Thoracic aorta (tissue), 2 donors: ENCODE measurements around the gene OTUB2. TPM values are rescaled to one million over a fixed set of nuclear protein-coding genes. Genes with fewer than 3 reads are reported as not detected.
A peak's percentile ranks its signal among the peaks of the same experiment; 100 is the strongest.

Source experiments
- ATAC-seq: fragments of 150-250 bp; one replicate; pipeline ENCODE4 v1.8.0; 2017; ENCODE audit warnings: low read depth; ENCODE audit not compliant: insufficient number of reproducible peaks, low FRiP score
- DNase-seq: peaks from one replicate; pipeline ENCODE4 v3.0.0-alpha.2; 2020; ENCODE audit warnings: low spot score
- H3K27ac ChIP-seq, 2 donors: fragments of 200-600 bp; sonication (generic); 1 replicate in 1 of 2; 2 replicates in 1 of 2; pipeline ENCODE4 v1.5.1; 2016; ENCODE audit warnings: mild to moderate bottlenecking in 2 of 2, moderate library complexity in 2 of 2
- H3K27me3 ChIP-seq: fragments of 200-600 bp; sonication (generic); replicated peaks from 2 replicates; pipeline ENCODE4 v1.6.0; 2016; ENCODE audit warnings: mild to moderate bottlenecking; ENCODE audit not compliant: insufficient read depth
- H3K36me3 ChIP-seq: fragments of 200-600 bp; sonication (generic); one replicate; pipeline ENCODE4 v1.5.1; 2016
- H3K4me1 ChIP-seq, 2 donors: fragments of 200-600 bp; sonication (generic); 1 replicate in 1 of 2; 2 replicates in 1 of 2; pipeline versions ENCODE4 v1.5.1 to v1.6.0; 2016; ENCODE audit warnings: low read depth in 2 of 2, mild to moderate bottlenecking in 1 of 2; ENCODE audit not compliant: control insufficient read depth in 1 of 2
- H3K4me3 ChIP-seq: fragments of 200-600 bp; sonication (generic); 2 replicates; pipeline ENCODE4 v1.5.1; 2016; ENCODE audit warnings: mild to moderate bottlenecking
- H3K9me3 ChIP-seq: fragments of 200-600 bp; sonication (generic); 2 replicates; pipeline ENCODE4 v1.5.1; 2016
- total RNA-seq, 2 donors: library from RNA; depleted of rRNA; stranded (reverse); fragments of >200 nt; gene quantifications; one replicate each; pipeline versions ENCODE4 v1.1.0 to v1.2.3, GENCODE V29; 2016
- TF ChIP-seq, protein P1 (sequence below): fragments of 200-600 bp; sonication (generic); IDR thresholded peaks from one replicate; pipeline ENCODE4 v1.5.1; 2019; ENCODE audit warnings: antibody characterized with exemption

The OTUB2 gene
- total RNA-seq, 2 donors from 2014 or later, result 0.14 to 0.71 TPM

DNA sequence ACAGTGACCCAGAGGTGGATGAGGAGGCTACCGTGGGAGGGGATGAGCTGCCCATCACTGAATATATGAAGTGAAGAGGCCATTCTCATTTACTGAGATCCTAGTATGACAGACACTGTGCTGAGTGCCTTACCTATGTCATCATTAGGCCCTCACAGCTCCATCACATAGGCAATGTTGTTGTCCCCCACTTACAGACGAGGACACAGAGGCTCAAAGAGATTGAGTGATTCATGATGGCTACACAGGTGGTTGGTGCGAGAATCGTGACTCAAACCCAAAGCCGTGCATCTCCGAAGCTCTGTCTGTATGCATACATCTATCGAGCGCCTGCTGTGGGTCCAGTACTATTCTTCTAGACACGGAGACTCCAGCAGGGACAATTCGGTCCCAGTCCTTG lies 34.9 kb upstream of the OTUB2 start:
- H3K4me3 ChIP-seq, result no peak overlapping the region
- no peak overlapping the region for H3K27ac ChIP-seq
- no peak for DNase-seq
- no peak for ATAC-seq
- no peaks in the 10 kb centered on the region for H3K9me3 ChIP-seq
- H3K4me1 ChIP-seq, result peaks cover 9 to 41% of the 10 kb centered on the region in 2 donors
- no peaks in the 10 kb centered on the region for H3K36me3 ChIP-seq
- no peaks in the 10 kb centered on the region for H3K27me3 ChIP-seq
- TF ChIP-seq, protein P1, sequence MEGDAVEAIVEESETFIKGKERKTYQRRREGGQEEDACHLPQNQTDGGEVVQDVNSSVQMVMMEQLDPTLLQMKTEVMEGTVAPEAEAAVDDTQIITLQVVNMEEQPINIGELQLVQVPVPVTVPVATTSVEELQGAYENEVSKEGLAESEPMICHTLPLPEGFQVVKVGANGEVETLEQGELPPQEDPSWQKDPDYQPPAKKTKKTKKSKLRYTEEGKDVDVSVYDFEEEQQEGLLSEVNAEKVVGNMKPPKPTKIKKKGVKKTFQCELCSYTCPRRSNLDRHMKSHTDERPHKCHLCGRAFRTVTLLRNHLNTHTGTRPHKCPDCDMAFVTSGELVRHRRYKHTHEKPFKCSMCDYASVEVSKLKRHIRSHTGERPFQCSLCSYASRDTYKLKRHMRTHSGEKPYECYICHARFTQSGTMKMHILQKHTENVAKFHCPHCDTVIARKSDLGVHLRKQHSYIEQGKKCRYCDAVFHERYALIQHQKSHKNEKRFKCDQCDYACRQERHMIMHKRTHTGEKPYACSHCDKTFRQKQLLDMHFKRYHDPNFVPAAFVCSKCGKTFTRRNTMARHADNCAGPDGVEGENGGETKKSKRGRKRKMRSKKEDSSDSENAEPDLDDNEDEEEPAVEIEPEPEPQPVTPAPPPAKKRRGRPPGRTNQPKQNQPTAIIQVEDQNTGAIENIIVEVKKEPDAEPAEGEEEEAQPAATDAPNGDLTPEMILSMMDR, result no peak

GRCh38 chr14:93991649-93992048 lies 34.5 kb upstream of the OTUB2 start:
- H3K4me1 ChIP-seq, result peaks cover 14 to 41% of the 10 kb centered on the region in 2 donors
- H3K9me3 ChIP-seq, result no peaks in the 10 kb centered on the region
- no peaks in the 10 kb centered on the region for H3K36me3 ChIP-seq
- ATAC-seq, result no peak
- no peaks in the 10 kb centered on the region for H3K27me3 ChIP-seq
- DNase-seq, result no peak
- TF ChIP-seq, protein P1, result no peak
- no peak overlapping the region for H3K27ac ChIP-seq
- H3K4me3 ChIP-seq, result no peak overlapping the region

DNA sequence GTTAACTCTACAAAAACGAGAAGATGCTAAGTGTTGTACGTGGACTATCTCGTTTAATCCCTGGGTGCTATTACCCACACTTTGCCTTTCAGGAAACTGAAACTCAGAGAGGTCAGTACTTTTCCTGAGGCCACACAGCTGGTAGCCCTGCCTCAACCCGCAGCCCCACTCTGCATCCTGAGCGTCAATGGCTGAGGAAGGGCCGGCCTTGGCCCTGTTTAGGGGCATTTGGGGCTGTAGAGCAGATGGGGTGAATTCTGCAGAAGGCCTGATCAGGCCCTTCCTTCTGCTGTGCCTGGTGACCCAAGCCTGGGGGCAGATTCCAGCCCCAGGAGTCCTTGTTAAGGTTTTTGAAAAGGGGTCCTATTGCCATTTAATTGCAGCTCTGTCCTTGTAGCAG lies 32.8 kb upstream of the OTUB2 start:
- no peaks in the 10 kb centered on the region for H3K27me3 ChIP-seq
- no peak for ATAC-seq
- DNase-seq, result no peak
- H3K36me3 ChIP-seq, result no peaks in the 10 kb centered on the region
- H3K4me1 ChIP-seq, result peaks cover 15 to 39% of the 10 kb centered on the region in 2 donors
- no peaks in the 10 kb centered on the region for H3K9me3 ChIP-seq
- no peak overlapping the region for H3K4me3 ChIP-seq
- H3K27ac ChIP-seq, result peak overlapping the region; percentile 89
- TF ChIP-seq, protein P1, result no peak

DNA sequence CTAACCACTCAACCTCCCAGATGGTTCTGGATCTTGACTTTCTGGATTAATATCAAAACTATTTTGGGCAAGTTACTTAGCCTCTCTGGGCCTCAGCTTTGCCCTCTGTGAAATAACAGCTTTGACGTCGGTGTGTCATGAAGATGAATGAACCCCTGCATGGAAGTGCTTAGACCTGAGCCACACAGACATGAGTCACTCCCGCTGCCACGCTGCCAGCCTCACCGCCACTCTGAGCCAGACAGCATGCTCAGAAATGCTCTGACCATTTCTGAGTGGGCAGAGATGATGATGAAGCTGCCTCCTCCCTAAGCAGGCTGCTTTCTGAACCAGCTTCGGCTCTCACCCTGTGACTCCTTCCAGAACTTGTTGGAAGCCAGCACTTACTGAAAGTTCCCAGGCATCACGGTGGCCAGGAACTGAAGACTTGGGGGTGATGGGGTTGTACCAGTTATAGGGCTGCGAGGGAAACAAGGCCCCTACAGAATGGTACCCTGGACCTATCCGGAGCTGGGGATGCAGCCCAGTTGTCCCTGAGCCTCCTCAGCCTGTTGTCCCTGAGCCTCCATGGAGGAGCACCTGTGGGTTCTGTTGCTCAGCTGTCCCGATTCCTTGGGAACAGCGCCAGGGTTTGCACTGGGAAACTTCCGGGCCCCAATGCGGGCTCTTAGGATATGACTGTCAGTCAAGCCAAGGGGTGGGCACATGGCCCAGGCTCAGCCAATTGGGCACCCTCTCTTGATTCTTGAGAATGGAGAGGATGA lies 31.0 kb upstream of the OTUB2 start:
- no peaks in the 10 kb centered on the region for H3K9me3 ChIP-seq
- peak overlapping the region; percentile 89 to 92 for H3K27ac ChIP-seq
- ATAC-seq (peak; percentile 93), DNase-seq (peak; percentile 81)
- peak overlapping the region; percentile 56 for H3K4me3 ChIP-seq
- H3K27me3 ChIP-seq, result no peaks in the 10 kb centered on the region
- H3K4me1 ChIP-seq, result peaks cover 15 to 39% of the 10 kb centered on the region in 2 donors
- H3K36me3 ChIP-seq, result no peaks in the 10 kb centered on the region
- TF ChIP-seq, protein P1, result no peak

- H3K4me1 ChIP-seq, result peaks cover 15 to 42% of the 10 kb centered on the region in 2 donors
- H3K4me3 ChIP-seq, result peak overlapping the region; percentile 56
- peak overlapping the region; percentile 89 to 92 for H3K27ac ChIP-seq
- TF ChIP-seq, protein P1, result no peak
- no peaks in the 10 kb centered on the region for H3K27me3 ChIP-seq
- ATAC-seq (no peak), DNase-seq (no peak)
- H3K36me3 ChIP-seq, result no peaks in the 10 kb centered on the region
- H3K9me3 ChIP-seq, result no peaks in the 10 kb centered on the region
Measured at GRCh38 chr14:93996130-93996695, 29.9 kb upstream of the OTUB2 start.
